Effector memory CD8-positive, alpha-beta T cell (primary cell): ENCODE measurements around the gene FOXD3.

Experiments
- ATAC-seq: fragments of 150-1000 bp; cut with Tn5 transposase; replicated peaks from 2 replicates; pipeline ENCODE4 v1.10.0; 2021; ENCODE audit warnings: mild to moderate bottlenecking, moderate library complexity
- DNase-seq, 3 experiments: peaks; one replicate each; pipeline ENCODE4 v3.0.0; 2021
- H3K27ac Mint-ChIP-seq, 2 donors: one replicate each; pipeline ENCODE4 v1.8.0; 2022; ENCODE audit warnings: mild to moderate bottlenecking in 2 of 2, mixed read lengths in 2 of 2, moderate library complexity in 2 of 2
- H3K27me3 Mint-ChIP-seq, 2 donors: one replicate each; pipeline ENCODE4 v1.8.0; 2022; ENCODE audit warnings: mixed read lengths in 2 of 2
- H3K36me3 Mint-ChIP-seq: one replicate; pipeline ENCODE4 v1.8.0; 2022; ENCODE audit warnings: mild to moderate bottlenecking, moderate library complexity, mixed read lengths; ENCODE audit not compliant: insufficient read depth
- H3K4me1 Mint-ChIP-seq, 2 donors: one replicate each; pipeline ENCODE4 v1.8.0; 2022; ENCODE audit warnings: low read depth in 2 of 2, mixed read lengths in 2 of 2
- H3K4me3 Mint-ChIP-seq, 2 donors: one replicate each; pipeline ENCODE4 v1.8.0; 2022; ENCODE audit warnings: mild to moderate bottlenecking in 2 of 2, mixed read lengths in 2 of 2, moderate library complexity in 2 of 2
- H3K9me3 Mint-ChIP-seq, 2 donors: one replicate each; pipeline ENCODE4 v1.8.0; 2022; ENCODE audit warnings: mixed read lengths in 2 of 2

The FOXD3 gene

DNA sequence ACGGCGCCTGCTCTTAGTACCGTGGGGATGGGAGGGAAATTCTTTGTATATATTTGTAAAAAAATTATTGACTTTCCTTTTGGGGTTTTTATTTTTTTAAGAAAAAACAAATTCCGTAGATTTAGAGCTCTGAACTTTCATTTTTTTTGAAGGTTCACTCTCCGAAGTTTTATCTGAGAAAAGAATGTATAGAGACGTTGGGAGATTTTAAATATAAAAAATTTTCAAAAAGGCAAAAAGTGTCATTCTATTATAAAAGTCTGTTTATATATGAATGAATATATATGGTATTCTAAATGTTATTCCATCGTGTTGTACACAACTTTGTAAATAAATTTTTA lies 2.4 kb downstream of the FOXD3 start:
- Mint-ChIP-seq H3K9me3 (peaks cover 0 to 7% of the 10 kb centered on the region in 2 donors), H3K27ac (peak overlapping the region in 1 of 2 donors; percentile 89), H3K4me3 (peak overlapping the region; percentile 68 to 79), H3K4me1 (peaks cover 19 to 29% of the 10 kb centered on the region in 2 donors), H3K36me3 (peaks cover 62% of the 10 kb centered on the region), H3K27me3 (peaks cover 70 to 75% of the 10 kb centered on the region in 2 donors)
- ATAC-seq (no peak), DNase-seq (no peak)

GRCh38 chr1:63325279-63325985 lies 3.1 kb downstream of the FOXD3 start:
- H3K27me3 Mint-ChIP-seq, result peaks cover 72 to 75% of the 10 kb centered on the region in 2 donors
- H3K4me3 Mint-ChIP-seq, result peak overlapping the region in 1 of 2 donors; percentile 68
- H3K9me3 Mint-ChIP-seq, result peaks cover 0 to 7% of the 10 kb centered on the region in 2 donors
- ATAC-seq, result no peak
- H3K27ac Mint-ChIP-seq, result no peak overlapping the region
- H3K36me3 Mint-ChIP-seq, result peaks cover 58% of the 10 kb centered on the region
- DNase-seq, result no peak
- H3K4me1 Mint-ChIP-seq, result peaks cover 19 to 29% of the 10 kb centered on the region in 2 donors

GRCh38 chr1:63326106-63326472 lies 3.7 kb downstream of the FOXD3 start:
- peaks cover 2 to 7% of the 10 kb centered on the region in 2 donors for H3K9me3 Mint-ChIP-seq
- H3K4me1 Mint-ChIP-seq, result peaks cover 19 to 31% of the 10 kb centered on the region in 2 donors
- peak overlapping the region in 1 of 2 donors; percentile 66 for H3K27ac Mint-ChIP-seq
- peak overlapping the region in 1 of 2 donors; percentile 17 for H3K4me3 Mint-ChIP-seq
- ATAC-seq, result no peak
- H3K27me3 Mint-ChIP-seq, result peaks cover 74 to 75% of the 10 kb centered on the region in 2 donors
- no peak for DNase-seq
- H3K36me3 Mint-ChIP-seq, result peaks cover 53% of the 10 kb centered on the region

- H3K27me3 Mint-ChIP-seq, result peaks cover 70 to 75% of the 10 kb centered on the region in 2 donors
- peaks cover 16 to 25% of the 10 kb centered on the region in 2 donors for H3K4me1 Mint-ChIP-seq
- H3K9me3 Mint-ChIP-seq, result peaks cover under 1 to 2% of the 10 kb centered on the region in 2 donors
- peak overlapping the region in 1 of 2 donors; percentile 66 for H3K27ac Mint-ChIP-seq
- DNase-seq, result no peak
- H3K36me3 Mint-ChIP-seq, result peaks cover 47% of the 10 kb centered on the region
- H3K4me3 Mint-ChIP-seq, result peak overlapping the region; percentile 3 to 17
- no peak for ATAC-seq
Observed at GRCh38 chr1:63326473-63327380, 4.4 kb downstream of the FOXD3 start.

- Mint-ChIP-seq H3K4me1 (peaks cover 13 to 23% of the 10 kb centered on the region in 2 donors), H3K27me3 (peaks cover 73 to 78% of the 10 kb centered on the region in 2 donors), H3K27ac (peak overlapping the region in 1 of 2 donors; percentile 57), H3K9me3 (peaks cover 0 to 2% of the 10 kb centered on the region in 2 donors), H3K36me3 (peaks cover 43% of the 10 kb centered on the region), H3K4me3 (peak overlapping the region in 1 of 2 donors; percentile 3)
- DNase-seq (no peak), ATAC-seq (no peak)
Observed at GRCh38 chr1:63327417-63328054, 5.2 kb downstream of the FOXD3 start.

DNA sequence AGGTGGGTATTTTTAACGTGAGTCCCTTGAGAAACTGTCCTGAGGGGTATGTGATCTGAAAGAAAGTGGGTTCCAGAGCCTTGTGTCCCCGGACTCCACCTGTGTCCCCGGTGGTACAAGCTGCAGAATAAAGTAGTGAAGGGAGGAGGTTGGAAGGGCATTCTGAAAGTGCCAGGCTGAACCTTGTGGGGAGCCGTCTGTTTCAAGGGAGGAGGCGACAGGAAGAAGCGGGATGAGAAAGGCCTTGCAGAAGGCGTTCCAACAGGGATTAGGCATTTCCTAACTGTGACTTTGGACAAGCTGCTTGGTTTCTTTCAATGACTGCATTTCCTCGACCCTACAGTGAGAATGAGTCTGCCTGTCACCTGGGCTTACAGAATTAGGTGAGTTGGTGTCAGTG lies 5.8 kb downstream of the FOXD3 start:
- Mint-ChIP-seq H3K27me3 (peaks cover 76 to 83% of the 10 kb centered on the region in 2 donors), H3K9me3 (peaks cover 0 to 2% of the 10 kb centered on the region in 2 donors), H3K4me1 (peaks cover 13 to 23% of the 10 kb centered on the region in 2 donors), H3K27ac (no peak overlapping the region), H3K36me3 (peaks cover 43% of the 10 kb centered on the region), H3K4me3 (no peak overlapping the region)
- no peak for DNase-seq
- ATAC-seq, result no peak

DNA sequence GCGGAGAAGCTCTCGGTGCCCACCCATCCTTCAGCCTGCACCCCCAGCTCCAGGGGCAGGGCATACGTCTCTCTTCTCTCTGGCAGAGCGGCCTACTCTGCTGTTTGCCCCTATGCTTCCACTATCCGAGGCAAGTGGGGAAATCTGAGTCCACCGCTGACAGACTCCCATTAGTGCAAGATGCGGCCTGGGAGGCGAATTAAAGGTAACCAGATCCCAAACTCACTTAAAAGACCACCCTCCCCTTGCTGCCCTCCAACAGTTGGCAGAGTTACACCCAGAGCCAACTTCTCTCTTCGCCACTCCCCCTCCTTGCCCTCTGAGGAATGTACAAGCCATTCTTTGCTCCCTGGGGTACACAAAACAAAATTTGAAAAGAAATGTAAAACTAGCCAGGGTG lies 6.4 kb downstream of the FOXD3 start:
- H3K36me3 Mint-ChIP-seq, result peaks cover 40% of the 10 kb centered on the region
- H3K9me3 Mint-ChIP-seq, result peaks cover 0 to 2% of the 10 kb centered on the region in 2 donors
- peaks cover 81 to 90% of the 10 kb centered on the region in 2 donors for H3K27me3 Mint-ChIP-seq
- DNase-seq (no peak), ATAC-seq (no peak)
- peaks cover 13 to 20% of the 10 kb centered on the region in 2 donors for H3K4me1 Mint-ChIP-seq
- no peak overlapping the region for H3K27ac Mint-ChIP-seq
- no peak overlapping the region for H3K4me3 Mint-ChIP-seq

DNA sequence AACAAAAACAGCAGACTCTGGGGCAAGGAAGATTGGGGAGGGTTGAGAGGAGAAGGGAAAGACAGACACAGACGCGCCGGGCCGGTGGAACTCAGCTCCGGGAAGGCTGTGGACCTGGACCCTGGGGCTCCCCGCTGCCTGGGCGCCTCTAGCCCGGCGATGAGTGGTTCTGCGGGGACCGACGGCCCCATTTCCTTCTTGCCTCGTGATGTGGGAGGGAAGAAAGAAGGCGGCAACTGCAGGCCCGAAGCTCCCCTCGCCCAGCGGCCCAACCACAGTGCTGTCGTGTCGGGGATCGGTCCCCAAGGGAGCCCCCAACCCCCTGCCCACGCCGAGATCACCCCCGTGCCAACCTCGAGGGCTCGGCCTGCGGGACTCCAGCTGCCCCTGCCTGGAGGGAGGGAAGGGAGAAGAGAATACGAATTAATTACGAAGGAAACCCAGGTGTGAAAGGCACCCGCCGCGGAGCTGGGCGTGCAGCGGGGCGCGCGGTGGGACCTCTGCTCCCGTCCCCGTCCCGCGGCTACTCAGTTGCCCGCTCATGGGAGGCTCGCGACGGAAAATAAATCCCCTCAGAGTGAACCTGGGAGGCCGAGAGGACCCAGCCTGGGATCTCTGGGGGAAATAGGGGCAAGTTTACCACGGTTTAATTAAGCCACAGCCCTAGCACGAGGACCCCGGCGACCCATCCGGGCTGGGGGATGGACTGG lies 7.4 kb downstream of the FOXD3 start:
- Mint-ChIP-seq H3K27me3 (peaks cover 84 to 92% of the 10 kb centered on the region in 2 donors), H3K9me3 (peaks cover 0 to 2% of the 10 kb centered on the region in 2 donors), H3K27ac (no peak overlapping the region), H3K4me1 (peaks cover 9 to 18% of the 10 kb centered on the region in 2 donors), H3K4me3 (peak overlapping the region; percentile 19 to 49), H3K36me3 (peaks cover 33% of the 10 kb centered on the region)
- DNase-seq (no peak), ATAC-seq (no peak)

DNA sequence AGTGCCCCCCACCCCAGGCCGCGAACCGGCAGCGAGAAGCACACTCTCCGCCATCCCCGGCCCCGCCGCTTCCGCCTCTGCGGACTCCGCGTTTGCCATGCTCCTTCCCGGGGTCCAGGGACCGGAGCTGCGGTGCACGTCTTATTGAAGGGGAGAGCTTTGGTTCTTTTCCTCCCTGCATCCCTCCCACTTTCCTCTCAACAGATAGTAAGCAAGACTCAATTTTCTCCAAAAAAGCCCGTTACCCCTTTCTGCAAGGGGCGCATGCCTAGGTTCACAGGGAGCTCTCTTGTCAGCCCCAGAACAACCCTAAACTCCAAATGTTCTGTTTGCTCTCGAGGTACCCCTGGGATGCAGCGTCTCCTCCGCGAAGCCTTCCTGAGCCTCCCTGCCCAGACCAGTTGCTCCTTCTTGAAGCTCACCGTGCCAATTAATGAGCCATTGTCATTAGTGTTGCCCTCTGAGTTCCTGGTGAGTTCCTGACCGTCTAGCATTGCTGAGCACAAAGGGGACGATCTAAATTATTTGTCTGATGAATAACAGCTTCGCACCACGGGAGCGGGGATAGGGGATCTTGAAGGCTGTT lies 8.1 kb downstream of the FOXD3 start:
- ATAC-seq (no peak), DNase-seq (no peak)
- Mint-ChIP-seq H3K27ac (no peak overlapping the region), H3K36me3 (peaks cover 32% of the 10 kb centered on the region), H3K4me3 (peak overlapping the region; percentile 31 to 34), H3K9me3 (peaks cover 0 to 2% of the 10 kb centered on the region in 2 donors), H3K4me1 (peaks cover 9 to 18% of the 10 kb centered on the region in 2 donors), H3K27me3 (peaks cover 87 to 96% of the 10 kb centered on the region in 2 donors)

DNA sequence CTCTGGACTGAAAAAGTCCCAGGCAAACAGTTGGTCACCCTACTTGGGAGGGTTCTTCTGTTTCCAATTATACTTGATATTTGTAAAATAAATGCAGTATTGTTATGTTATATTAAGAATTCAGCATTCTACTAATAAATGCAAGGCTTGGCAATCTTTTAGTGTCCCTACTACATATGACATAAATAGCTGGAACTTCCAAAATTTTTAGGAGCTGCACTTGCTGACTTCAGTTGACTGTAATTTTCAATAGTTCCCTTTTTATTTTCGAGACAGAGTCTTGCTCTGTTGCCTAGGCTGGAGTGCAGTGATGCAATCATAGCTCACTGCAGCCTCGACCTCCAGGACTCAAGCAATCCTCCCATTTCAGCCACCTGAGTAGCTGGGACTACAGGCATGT lies 20.0 kb downstream of the FOXD3 start:
- ATAC-seq (no peak), DNase-seq (no peak)
- Mint-ChIP-seq H3K27ac (no peak overlapping the region), H3K9me3 (no peaks in the 10 kb centered on the region), H3K36me3 (no peaks in the 10 kb centered on the region), H3K27me3 (peaks cover 34 to 58% of the 10 kb centered on the region in 2 donors), H3K4me3 (no peak overlapping the region), H3K4me1 (no peaks in the 10 kb centered on the region)

DNA sequence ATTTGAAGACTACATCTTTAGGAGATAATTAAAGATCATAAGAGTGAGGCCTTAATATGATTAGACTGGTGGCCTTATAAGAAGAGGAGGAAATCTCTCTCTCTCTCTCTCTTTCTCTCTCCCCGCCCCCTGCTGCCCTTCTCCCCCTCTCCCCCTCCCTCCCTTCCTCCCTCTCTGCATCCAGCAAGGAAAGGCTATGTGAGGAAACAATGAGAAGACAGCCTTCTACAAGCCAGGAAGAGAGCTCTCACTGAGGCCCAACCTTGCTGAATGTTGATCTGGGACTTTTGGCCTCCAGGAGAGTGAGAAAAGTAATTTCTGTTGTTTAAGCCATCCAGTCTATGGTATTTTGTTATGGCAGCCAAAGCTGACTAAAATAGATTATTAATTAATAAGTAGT lies 21.6 kb downstream of the FOXD3 start:
- DNase-seq, result no peak
- H3K4me3 Mint-ChIP-seq, result no peak overlapping the region
- H3K27ac Mint-ChIP-seq, result no peak overlapping the region
- no peaks in the 10 kb centered on the region for H3K9me3 Mint-ChIP-seq
- H3K27me3 Mint-ChIP-seq, result peaks cover 38 to 63% of the 10 kb centered on the region in 2 donors
- no peaks in the 10 kb centered on the region for H3K4me1 Mint-ChIP-seq
- no peak for ATAC-seq
- H3K36me3 Mint-ChIP-seq, result no peaks in the 10 kb centered on the region

GRCh38 chr1:63350320-63350719 lies 28.0 kb downstream of the FOXD3 start:
- DNase-seq (no peak), ATAC-seq (no peak)
- Mint-ChIP-seq H3K4me1 (no peaks in the 10 kb centered on the region), H3K9me3 (no peaks in the 10 kb centered on the region), H3K36me3 (no peaks in the 10 kb centered on the region), H3K27ac (no peak overlapping the region), H3K27me3 (peaks cover 51 to 61% of the 10 kb centered on the region in 2 donors), H3K4me3 (no peak overlapping the region)
